ENCODE results near the gene SETD7. TPM values are rescaled to one million over a fixed set of nuclear protein-coding genes. Genes with fewer than 3 reads are reported as not detected.

Gene SETD7
- total RNA-seq, 1 experiment from 2014 or later, result 52.8 TPM

- no peaks in the 10 kb centered on the region for H3K9me3 ChIP-seq (ENCODE audit: low read depth, low read length, poor library complexity, severe bottlenecking)
- ChIA-PET POLR2A (ENCODE audit: low non-redundant PET) (no interaction called here), CTCF (interaction anchor here (0.6 kb wide), 1 partner anchor 38 kb away, joined by 3 read pairs; no protein-coding TSS in a partner anchor)
- H3K4me3 ChIP-seq (ENCODE audit: low read depth, low read length, poor library complexity, severe bottlenecking), result no peak overlapping the region
- peaks cover 29% of the 10 kb centered on the region for H3K4me1 ChIP-seq (ENCODE audit: insufficient read depth, low read length, poor library complexity, severe bottlenecking)
- no peak overlapping the region for H3K27ac ChIP-seq (ENCODE audit: low read depth, low read length, poor library complexity, severe bottlenecking)
- no TSS peak for BruUV-seq (replicated peaks)
- TF ChIP-seq, protein P1, sequence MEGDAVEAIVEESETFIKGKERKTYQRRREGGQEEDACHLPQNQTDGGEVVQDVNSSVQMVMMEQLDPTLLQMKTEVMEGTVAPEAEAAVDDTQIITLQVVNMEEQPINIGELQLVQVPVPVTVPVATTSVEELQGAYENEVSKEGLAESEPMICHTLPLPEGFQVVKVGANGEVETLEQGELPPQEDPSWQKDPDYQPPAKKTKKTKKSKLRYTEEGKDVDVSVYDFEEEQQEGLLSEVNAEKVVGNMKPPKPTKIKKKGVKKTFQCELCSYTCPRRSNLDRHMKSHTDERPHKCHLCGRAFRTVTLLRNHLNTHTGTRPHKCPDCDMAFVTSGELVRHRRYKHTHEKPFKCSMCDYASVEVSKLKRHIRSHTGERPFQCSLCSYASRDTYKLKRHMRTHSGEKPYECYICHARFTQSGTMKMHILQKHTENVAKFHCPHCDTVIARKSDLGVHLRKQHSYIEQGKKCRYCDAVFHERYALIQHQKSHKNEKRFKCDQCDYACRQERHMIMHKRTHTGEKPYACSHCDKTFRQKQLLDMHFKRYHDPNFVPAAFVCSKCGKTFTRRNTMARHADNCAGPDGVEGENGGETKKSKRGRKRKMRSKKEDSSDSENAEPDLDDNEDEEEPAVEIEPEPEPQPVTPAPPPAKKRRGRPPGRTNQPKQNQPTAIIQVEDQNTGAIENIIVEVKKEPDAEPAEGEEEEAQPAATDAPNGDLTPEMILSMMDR (conservative IDR thresholded peaks at IDR 0.05; ENCODE audit: low read depth, low read length), result no peak
- TF ChIP-seq EZH2 (IDR thresholded peaks at IDR 0.05; ENCODE audit: borderline replicate concordance, low read depth, low read length, poor library complexity, severe bottlenecking), result no peak
- intact Hi-C loops (cut with micrococcal nuclease; ENCODE audit: unreplicated experiment), result no loop called here
- no peaks in the 10 kb centered on the region for H3K36me3 ChIP-seq (ENCODE audit: insufficient read depth, low read length, poor library complexity, severe bottlenecking)
- DNase-seq (ENCODE audit: low spot score), result no peak
- H3K27me3 ChIP-seq (replicated peaks; ENCODE audit: insufficient read depth, low read depth, low read length, poor library complexity), result no peaks in the 10 kb centered on the region
Measured at GRCh38 chr4:139563515-139563914, 7.5 kb upstream of the SETD7 start.

GRCh38 chr4:139562839-139563238 lies 6.8 kb upstream of the SETD7 start:
- Histone ChIP-seq H3K4me3 (ENCODE audit: low read depth, low read length, poor library complexity, severe bottlenecking) (no peak overlapping the region), H3K27me3 (replicated peaks; ENCODE audit: insufficient read depth, low read depth, low read length, poor library complexity) (no peaks in the 10 kb centered on the region), H3K4me1 (ENCODE audit: insufficient read depth, low read length, poor library complexity, severe bottlenecking) (peaks cover 36% of the 10 kb centered on the region), H3K27ac (ENCODE audit: low read depth, low read length, poor library complexity, severe bottlenecking) (no peak overlapping the region), H3K36me3 (ENCODE audit: insufficient read depth, low read length, poor library complexity, severe bottlenecking) (no peaks in the 10 kb centered on the region), H3K9me3 (ENCODE audit: low read depth, low read length, poor library complexity, severe bottlenecking) (no peaks in the 10 kb centered on the region)
- ChIA-PET POLR2A (ENCODE audit: low non-redundant PET) (no interaction called here), CTCF (interaction anchor here (0.6 kb wide), 1 partner anchor 37 kb away, joined by 3 read pairs; no protein-coding TSS in a partner anchor)
- no TSS peak for BruUV-seq (replicated peaks)
- intact Hi-C loops (cut with micrococcal nuclease; ENCODE audit: unreplicated experiment), result no loop called here
- no peak for DNase-seq (ENCODE audit: low spot score)
- TF ChIP-seq, protein P1 (conservative IDR thresholded peaks at IDR 0.05; ENCODE audit: low read depth, low read length), result no peak
- no peak for TF ChIP-seq EZH2 (IDR thresholded peaks at IDR 0.05; ENCODE audit: borderline replicate concordance, low read depth, low read length, poor library complexity, severe bottlenecking)

DNA sequence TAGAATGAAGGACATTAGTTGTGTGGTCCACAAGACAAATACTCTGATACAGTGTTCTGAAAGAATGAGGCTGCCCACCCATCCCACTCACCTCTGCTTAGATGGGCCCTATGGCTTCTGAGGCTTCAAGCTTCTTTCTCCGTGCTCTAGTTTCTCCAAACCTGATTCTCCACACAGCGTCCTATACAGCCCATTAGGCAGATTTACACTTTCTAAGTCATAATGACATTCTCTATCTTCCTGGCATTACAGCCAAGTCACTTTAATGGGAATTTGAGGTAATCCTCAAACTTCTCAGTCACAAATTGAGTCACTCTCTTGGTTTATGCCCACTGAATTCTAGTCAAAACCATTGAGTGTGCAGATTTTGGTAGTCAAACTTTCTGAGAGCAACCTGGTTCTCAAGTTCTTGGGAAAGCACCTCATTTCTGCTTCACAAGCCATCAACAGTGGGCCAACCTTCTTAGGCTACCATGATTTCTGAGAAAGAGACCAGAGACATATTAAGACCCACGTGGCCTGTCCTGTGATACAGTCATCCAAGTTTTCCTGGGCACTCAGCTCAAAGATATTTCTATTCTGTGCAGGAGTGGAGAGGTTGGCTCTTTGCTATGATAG lies 6.2 kb upstream of the SETD7 start:
- Histone ChIP-seq H3K9me3 (ENCODE audit: low read depth, low read length, poor library complexity, severe bottlenecking) (no peaks in the 10 kb centered on the region), H3K36me3 (ENCODE audit: insufficient read depth, low read length, poor library complexity, severe bottlenecking) (no peaks in the 10 kb centered on the region), H3K4me3 (ENCODE audit: low read depth, low read length, poor library complexity, severe bottlenecking) (no peak overlapping the region), H3K27ac (ENCODE audit: low read depth, low read length, poor library complexity, severe bottlenecking) (no peak overlapping the region), H3K27me3 (replicated peaks; ENCODE audit: insufficient read depth, low read depth, low read length, poor library complexity) (no peaks in the 10 kb centered on the region), H3K4me1 (ENCODE audit: insufficient read depth, low read length, poor library complexity, severe bottlenecking) (peaks cover 43% of the 10 kb centered on the region)
- BruUV-seq (replicated peaks), result no TSS peak
- ChIA-PET POLR2A (ENCODE audit: low non-redundant PET) (no interaction called here), CTCF (no interaction called here)
- no peak for DNase-seq (ENCODE audit: low spot score)
- intact Hi-C loops (cut with micrococcal nuclease; ENCODE audit: unreplicated experiment), result no loop called here
- TF ChIP-seq, protein P1 (conservative IDR thresholded peaks at IDR 0.05; ENCODE audit: low read depth, low read length), result no peak
- no peak for TF ChIP-seq EZH2 (IDR thresholded peaks at IDR 0.05; ENCODE audit: borderline replicate concordance, low read depth, low read length, poor library complexity, severe bottlenecking)

All from A673 (cell line).